HG02759 (cell line): Measurements from ENCODE around the gene EME1.

ENCODE experiments used
- ATAC-seq: cut with Tn5 transposase; IDR thresholded peaks from one replicate; pipeline ENCODE4 v1.9.1; 2021; ENCODE audit warnings: mild to moderate bottlenecking, moderate library complexity; ENCODE audit not compliant: unreplicated experiment

Gene EME1

GRCh38 chr17:50347117-50347893, 25.7 kb upstream of the EME1 start:
- ATAC-seq, result no peak

- no peak for ATAC-seq
Observed at GRCh38 chr17:50347894-50348291, 25.1 kb upstream of the EME1 start.

- ATAC-seq, result no peak
Observed at GRCh38 chr17:50348522-50349242, 24.3 kb upstream of the EME1 start.

GRCh38 chr17:50349243-50349600, 23.8 kb upstream of the EME1 start:
- no peak for ATAC-seq

GRCh38 chr17:50350733-50351132, 22.3 kb upstream of the EME1 start:
- ATAC-seq, result no peak

- no peak for ATAC-seq
Observed at GRCh38 chr17:50352072-50352692, 20.8 kb upstream of the EME1 start.

- ATAC-seq, result no peak
Observed at GRCh38 chr17:50352693-50353599, 20.1 kb upstream of the EME1 start.

- ATAC-seq, result no peak
Observed at GRCh38 chr17:50353600-50354195, 19.3 kb upstream of the EME1 start.

- ATAC-seq, result no peak
Observed at GRCh38 chr17:50354198-50354597, 18.8 kb upstream of the EME1 start.

GRCh38 chr17:50354776-50355175, 18.3 kb upstream of the EME1 start:
- no peak for ATAC-seq

GRCh38 chr17:50355336-50355700, 17.7 kb upstream of the EME1 start:
- ATAC-seq, result no peak

GRCh38 chr17:50355701-50356341, 17.2 kb upstream of the EME1 start:
- no peak for ATAC-seq

- ATAC-seq, result no peak
Observed at GRCh38 chr17:50356418-50356817, 16.6 kb upstream of the EME1 start.

- no peak for ATAC-seq
Observed at GRCh38 chr17:50356892-50357510, 16.0 kb upstream of the EME1 start.

GRCh38 chr17:50358177-50358576, 14.9 kb upstream of the EME1 start:
- ATAC-seq, result no peak

- ATAC-seq, result no peak
Observed at GRCh38 chr17:50359005-50359699, 13.9 kb upstream of the EME1 start.

GRCh38 chr17:50359998-50360461, 13.0 kb upstream of the EME1 start:
- ATAC-seq, result no peak

GRCh38 chr17:50360486-50361115, 12.4 kb upstream of the EME1 start:
- no peak for ATAC-seq
